Lower lobe of right lung (tissue), 2 donors: Measurements from ENCODE around the gene GTPBP6. TPM values are rescaled to one million over a fixed set of nuclear protein-coding genes. Genes with fewer than 3 reads are reported as not detected.
A peak's percentile ranks its signal among the peaks of the same experiment; 100 is the strongest.

Experiments used
- ATAC-seq, 2 donors: fragments of 200-7000 bp; cut with Tn5 transposase; one replicate each; pipeline ENCODE4 v1.9.1; 2020 to 2022; ENCODE audit warnings: mild to moderate bottlenecking in 2 of 2, moderate library complexity in 2 of 2
- DNase-seq: peaks from one replicate; pipeline ENCODE4 v3.0.0-alpha.2; 2020
- H3K27ac ChIP-seq: fragments of 200-600 bp; one replicate; pipeline ENCODE4 v1.8.0; 2022
- H3K27me3 ChIP-seq: fragments of 200-600 bp; one replicate; pipeline ENCODE4 v1.8.0; 2022; ENCODE audit warnings: low read depth
- H3K36me3 ChIP-seq: fragments of 200-600 bp; one replicate; pipeline ENCODE4 v1.8.0; 2022; ENCODE audit warnings: mild to moderate bottlenecking
- H3K4me1 ChIP-seq: fragments of 200-600 bp; one replicate; pipeline ENCODE4 v1.8.0; 2022
- H3K4me3 ChIP-seq: fragments of 200-600 bp; one replicate; pipeline ENCODE4 v1.8.0; 2022; ENCODE audit warnings: mild to moderate bottlenecking
- H3K9me3 ChIP-seq: fragments of 200-600 bp; one replicate; pipeline ENCODE4 v1.8.0; 2022
- CTCF ChIP-seq: fragments of 200-600 bp; IDR thresholded peaks from one replicate; pipeline ENCODE4 v1.8.0; 2022; ENCODE audit warnings: antibody characterized with exemption, mild to moderate bottlenecking
- intact Hi-C: fragments of 100-400 bp; cut with DNase I; formaldehyde crosslinking; loops from one replicate; pipeline ENCODE4 v1.11.0; 2022
- total RNA-seq: library from RNA; stranded (reverse); fragmentation: NEBNext Ultra II Directional; extraction: Animal tissue kit (Norgen Biotek cat#: 25700); gene quantifications from one replicate; pipeline ENCODE4 v1.2.1, GENCODE V29; 2021
- donor health status: DM: no; HTN: yes; CAD: no; lungs with severe emphysema.

Gene GTPBP6
- total RNA-seq, 1 donor from 2014 or later: 47.1 TPM

DNA sequence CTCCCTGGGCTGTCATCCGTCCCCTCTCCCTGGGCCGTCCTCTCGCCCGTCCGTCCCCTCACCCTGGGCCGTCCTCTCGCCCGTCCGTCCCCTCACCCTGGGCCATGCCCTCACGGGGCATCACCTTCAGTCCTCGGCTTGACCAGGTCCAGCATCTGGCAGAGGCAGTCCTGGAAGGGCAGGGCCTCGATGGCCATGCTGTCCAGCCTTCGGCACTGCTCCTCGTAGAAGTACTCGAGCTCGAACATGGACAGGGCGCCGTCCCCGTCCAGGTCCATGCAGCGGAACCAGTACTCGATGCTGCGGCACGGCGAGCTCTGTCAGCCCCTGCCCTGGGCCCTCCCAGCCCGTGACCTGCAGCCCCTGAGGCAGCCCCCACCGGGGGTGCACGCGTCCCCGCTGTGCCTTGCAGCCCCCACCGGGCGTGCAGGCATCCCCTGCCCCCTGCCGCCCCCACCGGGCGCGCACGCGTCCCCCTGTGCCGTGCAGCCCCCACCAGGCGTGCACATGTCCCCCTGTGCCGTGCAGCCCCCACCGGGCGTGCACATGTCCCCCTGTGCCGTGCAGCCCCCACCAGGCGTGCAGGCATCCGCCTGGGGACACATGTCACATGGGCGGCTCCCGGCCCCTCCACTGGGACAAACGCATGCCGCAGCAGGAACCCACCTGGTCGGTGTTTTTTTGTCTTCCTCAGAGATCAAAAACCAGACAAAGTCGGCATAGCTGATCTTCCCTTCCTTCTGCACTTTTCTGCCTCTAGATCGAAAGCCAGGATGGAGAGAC, 22.2 kb upstream of the GTPBP6 start:
- TF ChIP-seq CTCF: no peak
- ATAC-seq (peak in 1 of 2 donors; percentile 42), DNase-seq (peak; percentile 30)
- Histone ChIP-seq H3K36me3 (no peaks in the 10 kb centered on the region), H3K27me3 (no peaks in the 10 kb centered on the region), H3K27ac (no peak overlapping the region), H3K4me3 (no peak overlapping the region), H3K4me1 (no peaks in the 10 kb centered on the region), H3K9me3 (no peaks in the 10 kb centered on the region)
- intact Hi-C loops: no loop called here

GRCh38 chrX:340121-340520, 21.5 kb upstream of the GTPBP6 start:
- Histone ChIP-seq H3K4me3 (no peak overlapping the region), H3K9me3 (no peaks in the 10 kb centered on the region), H3K4me1 (no peaks in the 10 kb centered on the region), H3K27ac (no peak overlapping the region), H3K27me3 (no peaks in the 10 kb centered on the region), H3K36me3 (no peaks in the 10 kb centered on the region)
- intact Hi-C loops: no loop called here
- DNase-seq: peak; percentile 40
- no peak for ATAC-seq
- no peak for TF ChIP-seq CTCF

DNA sequence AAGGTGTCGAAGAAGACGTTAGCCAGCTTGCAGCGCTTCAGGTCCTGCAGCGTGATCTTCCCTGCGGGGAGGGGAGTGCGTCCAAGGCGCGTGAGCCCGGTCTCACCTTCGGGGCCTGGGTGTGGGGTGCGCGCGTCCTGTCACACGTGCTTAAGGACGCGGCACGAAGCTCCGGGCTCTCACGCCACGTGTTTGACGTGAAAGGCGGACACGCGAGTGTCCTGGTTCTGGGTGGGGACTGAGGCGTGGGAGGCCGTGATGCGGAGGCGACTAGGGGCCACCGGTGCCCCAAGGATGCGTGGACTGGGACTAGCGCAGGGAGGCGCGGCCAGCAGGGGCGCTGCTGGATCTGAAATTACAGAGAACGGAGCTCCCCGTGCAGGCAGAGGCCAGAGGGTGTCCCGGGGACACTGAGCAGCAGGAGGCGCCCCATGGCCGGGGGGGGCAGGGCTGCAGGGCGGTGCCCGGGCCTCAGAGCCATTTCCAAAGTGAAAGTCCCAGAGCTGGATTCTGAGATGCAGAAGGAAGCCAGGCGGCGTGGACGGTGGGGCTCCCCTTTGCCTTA, 20.3 kb upstream of the GTPBP6 start:
- DNase-seq (peak; percentile 38), ATAC-seq (no peak)
- Histone ChIP-seq H3K9me3 (no peaks in the 10 kb centered on the region), H3K36me3 (no peaks in the 10 kb centered on the region), H3K27me3 (no peaks in the 10 kb centered on the region), H3K27ac (no peak overlapping the region), H3K4me3 (no peak overlapping the region), H3K4me1 (no peaks in the 10 kb centered on the region)
- no peak for TF ChIP-seq CTCF
- intact Hi-C loops: no loop called here

DNA sequence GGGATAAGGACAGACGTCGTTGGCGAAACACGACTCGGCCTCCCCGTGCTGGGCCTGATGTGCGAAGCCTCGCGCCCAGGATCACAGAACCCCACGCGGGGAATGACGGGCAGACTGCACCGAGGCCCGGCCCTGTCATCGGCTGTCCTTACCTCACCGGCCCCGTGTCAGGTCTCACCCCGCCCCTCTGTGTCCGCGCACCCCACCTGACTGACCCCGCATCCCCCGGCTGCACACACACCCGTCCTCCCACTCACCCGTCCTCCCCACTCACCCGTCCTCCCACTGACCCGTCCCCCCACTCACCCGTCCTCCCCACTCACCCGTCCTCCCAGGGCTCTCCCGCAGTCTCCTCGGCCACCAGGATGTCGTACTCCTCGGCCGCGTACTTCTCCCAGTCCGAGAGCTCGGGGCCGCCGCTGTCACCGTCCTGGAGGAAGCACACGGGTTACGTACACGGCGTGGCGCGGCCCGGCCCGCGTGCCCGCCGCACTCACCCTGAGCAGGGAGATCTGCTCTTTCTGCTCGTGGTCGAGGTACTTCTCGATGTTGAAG, 19.8 kb upstream of the GTPBP6 start:
- no peaks in the 10 kb centered on the region for H3K4me1 ChIP-seq
- TF ChIP-seq CTCF: no peak
- peaks cover 4% of the 10 kb centered on the region for H3K36me3 ChIP-seq
- intact Hi-C loops: no loop called here
- ATAC-seq (peak; percentile 14 to 30), DNase-seq (peak; percentile 44)
- no peaks in the 10 kb centered on the region for H3K27me3 ChIP-seq
- no peak overlapping the region for H3K4me3 ChIP-seq
- no peaks in the 10 kb centered on the region for H3K9me3 ChIP-seq
- no peak overlapping the region for H3K27ac ChIP-seq

- Histone ChIP-seq H3K4me3 (no peak overlapping the region), H3K9me3 (no peaks in the 10 kb centered on the region), H3K4me1 (no peaks in the 10 kb centered on the region), H3K36me3 (peaks cover 7% of the 10 kb centered on the region), H3K27me3 (peaks cover under 1% of the 10 kb centered on the region), H3K27ac (no peak overlapping the region)
- no peak for TF ChIP-seq CTCF
- peak; percentile 28 for DNase-seq
- intact Hi-C loops: no loop called here
- no peak for ATAC-seq
These were observed 18.8 kb upstream of the GTPBP6 start for GRCh38 chrX:337331-337831.
